NCI-H146 treated with DMSO at 0.1 percent for 48 hours (cell line): ENCODE results near the gene TCEA2.

ENCODE experiments used
- DNase-seq: peaks from one replicate; lab custom pipeline; 2025; ENCODE audit not compliant: unreplicated experiment; lab: John Stamatoyannopoulos, UW

TCEA2 gene

DNA sequence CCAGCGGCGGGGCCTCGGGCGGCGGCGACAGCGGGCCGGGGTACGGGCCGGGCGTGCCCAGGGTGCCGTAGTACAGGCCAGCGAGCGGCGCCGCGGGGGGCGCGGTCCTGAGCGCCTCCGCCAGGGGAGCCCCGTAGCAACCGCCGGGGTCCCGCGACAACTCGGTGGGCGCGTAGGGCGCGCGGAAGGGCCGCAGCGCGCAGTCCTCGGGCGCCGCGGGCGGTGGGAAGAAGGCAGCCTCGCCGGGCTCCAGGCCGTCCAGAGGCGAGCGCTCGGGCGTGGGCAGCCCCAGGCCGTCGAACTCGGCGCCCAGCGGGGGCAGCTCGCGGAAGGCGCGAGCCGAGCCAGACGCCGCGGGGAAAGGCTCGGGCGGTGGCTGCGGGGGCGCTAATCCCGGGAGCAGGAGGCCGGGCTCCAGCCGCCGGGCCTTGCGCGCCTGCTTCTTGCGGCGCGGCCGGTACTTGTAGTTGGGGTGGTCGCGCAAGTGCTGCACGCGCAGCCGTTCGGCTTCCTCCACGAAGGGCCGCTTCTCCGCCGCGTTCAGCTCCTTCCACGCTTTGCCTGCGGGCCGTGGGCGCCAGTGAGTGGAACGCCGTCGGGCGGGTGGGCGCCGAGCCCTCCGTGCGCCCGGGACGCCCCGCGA lies 14.5 kb upstream of the TCEA2 start:
- no peak for DNase-seq

DNA sequence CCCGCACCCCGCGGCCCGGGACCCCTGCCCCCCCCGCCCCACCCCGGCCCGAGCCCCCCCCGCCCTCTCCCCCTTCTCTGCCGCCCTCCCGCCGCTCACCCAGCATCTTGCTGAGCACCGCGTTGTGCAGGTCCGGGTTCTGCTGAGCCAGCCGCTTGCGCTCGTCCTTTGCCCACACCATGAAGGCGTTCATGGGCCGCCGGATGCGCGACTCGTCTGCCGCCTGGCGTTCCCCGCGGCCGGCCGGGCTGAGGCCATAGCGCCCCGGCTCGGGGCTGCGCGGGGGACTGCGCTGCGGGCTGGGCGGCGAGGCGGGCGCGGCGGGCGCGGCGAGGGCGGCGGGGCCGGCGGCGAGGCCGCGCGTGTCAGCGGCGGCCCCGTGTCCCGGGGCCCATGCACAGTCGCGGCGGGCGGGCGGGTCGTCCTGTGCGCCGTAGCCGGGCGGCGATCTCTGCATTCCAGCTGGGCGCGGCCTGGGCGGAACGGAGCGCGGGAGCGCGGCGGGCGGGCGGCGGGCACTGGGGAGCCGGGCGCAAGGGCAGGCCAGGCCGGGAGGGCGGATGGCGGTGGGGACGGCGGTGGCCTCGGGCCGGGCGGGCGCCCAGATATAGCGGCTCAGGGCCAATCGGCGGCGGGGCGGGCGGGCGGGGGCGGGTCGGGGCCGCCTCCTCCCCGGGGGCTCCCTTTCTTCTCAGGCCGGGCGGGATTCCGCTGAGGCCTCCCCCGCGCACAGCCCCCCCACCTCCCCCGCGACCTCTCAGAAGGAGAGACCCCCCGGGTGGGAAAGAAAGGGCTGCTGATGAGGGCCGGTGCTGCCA lies 13.7 kb upstream of the TCEA2 start, which contains the start of gene SOX18:
Gene SOX18 (minus strand): TSS at position 580 of the 818 bp plus-strand sequence. CDS start 123 bp downstream, at position 457.
- no peak for DNase-seq

DNA sequence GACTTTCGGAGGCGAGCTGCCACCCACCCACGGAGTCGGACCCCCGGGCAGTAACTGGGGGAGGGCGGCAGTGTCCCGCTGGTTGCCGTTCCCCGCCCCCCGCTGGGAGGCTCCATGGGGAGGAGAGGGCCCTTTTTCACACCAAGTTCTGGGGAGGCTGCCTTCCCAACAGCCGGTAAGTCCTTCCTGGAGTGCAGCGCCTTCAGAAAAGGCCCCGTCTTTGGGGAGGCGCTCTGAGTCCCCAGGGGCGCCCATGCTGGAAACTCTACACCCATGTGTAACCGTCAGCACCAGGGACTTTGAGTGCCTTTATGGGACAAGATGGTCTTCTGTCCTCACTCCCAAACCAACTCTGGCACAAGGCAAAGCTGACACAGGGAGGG lies 13.1 kb upstream of the TCEA2 start:
- no peak for DNase-seq

DNA sequence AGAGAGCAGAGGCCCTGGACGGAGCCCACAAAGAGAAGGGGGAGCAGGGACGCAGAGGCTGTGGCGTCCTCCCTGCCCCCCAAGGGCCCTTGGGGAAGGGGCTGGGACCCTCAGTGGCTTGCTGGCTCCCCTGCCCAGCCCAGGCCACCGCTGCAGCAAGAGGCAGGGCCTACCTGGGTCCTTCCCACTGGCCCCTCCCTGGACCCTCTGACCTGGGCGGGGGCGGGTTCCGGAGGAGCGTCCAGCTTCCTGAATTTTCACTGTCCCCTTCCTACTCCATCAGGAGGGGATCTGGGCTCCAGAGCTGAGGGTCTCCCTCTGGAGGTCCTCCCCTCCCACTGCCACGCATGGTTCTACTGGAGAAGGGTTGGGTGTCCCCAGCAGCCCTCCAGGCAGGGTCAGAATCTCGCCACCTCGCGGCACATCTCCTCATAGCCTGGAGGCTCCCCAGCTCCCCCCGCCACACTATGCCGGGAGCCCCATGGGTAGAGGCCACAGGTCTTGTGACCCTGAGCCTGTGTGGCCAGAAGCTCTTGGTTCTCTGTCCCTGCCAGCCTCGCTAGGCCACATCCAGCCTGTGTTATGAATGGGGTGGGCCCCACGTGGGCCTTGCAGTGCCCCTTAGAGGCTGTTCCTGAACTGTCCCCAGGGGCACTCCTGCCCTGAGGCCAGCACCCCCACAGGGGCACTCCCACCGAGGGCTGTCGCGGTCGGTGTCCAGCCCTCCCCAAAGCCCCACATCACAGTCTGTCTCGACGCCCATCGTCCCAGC lies 12.6 kb upstream of the TCEA2 start:
- no peak for DNase-seq

DNA sequence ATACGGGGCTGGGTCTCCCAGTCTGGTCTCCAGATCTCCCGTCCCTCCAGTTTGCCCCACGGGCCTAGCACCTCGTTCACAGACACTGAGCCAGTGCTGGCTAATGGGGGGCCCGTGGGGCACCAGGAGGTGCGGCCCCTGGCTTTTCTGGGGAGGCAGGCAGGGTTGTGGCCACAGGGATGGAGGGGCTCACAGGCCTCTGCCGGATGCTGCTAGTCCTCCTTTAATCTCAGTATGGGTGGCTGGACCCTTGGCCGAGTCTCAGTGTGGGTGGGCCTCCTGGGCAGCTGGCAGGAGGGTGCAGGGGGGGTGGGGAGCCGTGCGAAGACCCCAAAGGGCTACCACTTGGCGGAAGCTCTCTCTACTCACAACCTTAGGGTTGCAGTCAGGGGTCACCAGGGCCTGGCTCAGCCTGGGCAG lies 12.0 kb upstream of the TCEA2 start:
- no peak for DNase-seq

DNA sequence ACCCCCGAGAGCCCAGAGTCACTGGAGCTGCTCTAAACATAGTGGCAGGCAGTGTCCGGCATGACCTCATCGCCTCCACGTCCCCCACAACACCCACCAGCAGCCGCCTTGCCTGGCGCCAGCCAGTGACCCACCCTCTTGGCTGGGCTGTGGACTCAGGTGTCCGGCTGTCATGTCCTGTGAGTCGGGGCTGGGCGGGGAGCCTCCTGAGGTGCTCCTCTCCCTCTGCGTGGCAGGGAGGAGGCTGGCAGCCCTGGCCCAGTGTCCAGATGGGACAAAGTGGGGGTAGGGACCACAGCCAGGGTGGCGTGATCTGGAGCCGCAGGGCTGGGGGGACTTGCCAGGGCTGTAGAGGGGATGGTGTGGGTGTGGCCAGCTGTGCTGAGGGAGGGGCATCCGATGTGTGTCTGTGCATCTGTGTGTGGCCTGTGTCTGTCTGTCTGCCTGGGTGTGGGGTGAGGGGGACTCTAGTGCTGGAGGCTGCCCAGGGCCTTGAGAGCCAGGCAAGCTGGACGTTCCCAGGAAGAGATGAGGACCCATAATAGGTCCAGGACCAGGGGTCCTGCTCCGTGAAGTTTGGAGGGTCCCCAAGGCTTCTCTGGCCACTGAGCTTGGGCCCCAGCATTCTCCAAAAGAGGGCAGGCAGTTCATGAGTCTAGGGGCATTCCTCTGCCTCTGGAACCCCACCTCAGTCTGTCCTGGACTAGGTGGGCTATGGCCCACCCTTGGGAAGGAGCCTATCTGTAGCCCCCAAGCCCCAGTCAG lies 11.3 kb upstream of the TCEA2 start:
- DNase-seq, result no peak

DNA sequence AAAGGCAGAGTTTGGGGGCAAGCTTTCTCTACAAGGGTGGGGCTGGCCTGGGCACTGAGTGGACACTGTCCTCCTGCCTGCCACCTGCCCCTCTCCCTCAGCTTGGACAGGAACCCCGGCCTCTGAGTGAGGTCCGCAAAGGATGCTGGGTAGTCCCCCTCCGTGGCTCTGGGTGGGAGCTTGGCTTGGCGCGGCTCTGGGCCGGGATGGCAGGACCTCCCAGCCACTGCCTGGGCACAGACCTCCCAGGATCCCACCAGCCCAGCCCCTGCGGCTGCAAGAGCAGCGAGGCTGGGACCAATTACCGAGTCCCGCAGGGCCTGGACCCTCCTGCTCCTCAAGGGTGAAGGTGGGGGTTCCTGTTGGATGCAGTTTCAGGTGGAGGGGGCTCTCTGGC lies 10.7 kb upstream of the TCEA2 start:
- DNase-seq, result no peak

DNA sequence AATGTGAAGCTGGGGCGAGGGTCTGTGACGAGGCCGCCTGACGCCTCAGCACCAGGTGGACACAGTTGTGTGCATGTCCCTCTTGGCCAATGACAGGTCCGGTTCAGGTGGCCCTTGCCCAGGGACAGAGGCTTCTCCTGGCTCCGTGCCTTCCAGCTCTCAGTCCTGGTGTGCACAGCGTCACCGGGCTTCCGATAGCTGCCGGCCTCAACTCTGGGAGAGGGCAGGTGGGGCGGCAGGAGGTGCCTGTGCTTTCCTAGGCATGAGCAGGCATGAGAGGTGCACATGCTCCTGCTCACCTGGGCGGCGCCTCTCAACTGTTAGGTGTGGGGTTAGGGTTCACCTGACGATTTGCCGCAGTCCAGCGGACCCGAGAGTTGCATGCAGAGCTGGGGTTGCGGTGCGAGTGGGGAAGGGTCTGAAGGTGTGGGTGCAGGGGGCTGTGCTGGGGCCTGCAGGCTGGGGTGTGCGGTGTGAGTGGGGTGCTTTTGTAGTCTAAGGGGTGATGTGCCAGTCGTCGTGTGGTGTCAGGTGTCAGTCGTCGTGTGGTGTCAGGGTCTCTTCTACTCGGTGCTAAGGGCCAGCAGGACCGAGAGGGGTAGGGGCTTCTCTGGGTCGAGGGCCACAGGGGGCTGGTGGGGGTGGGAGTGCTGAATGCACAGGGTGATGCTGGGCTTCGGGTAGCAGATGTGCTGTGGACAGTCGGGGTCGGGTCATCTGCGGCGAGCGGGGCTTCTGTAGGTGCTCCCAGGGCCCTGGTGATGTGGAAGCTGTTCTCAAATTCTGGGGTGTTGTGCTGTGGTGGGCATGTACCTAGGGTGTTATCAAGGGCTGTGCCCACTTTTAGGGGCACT lies 9.8 kb upstream of the TCEA2 start:
- DNase-seq, result no peak

DNA sequence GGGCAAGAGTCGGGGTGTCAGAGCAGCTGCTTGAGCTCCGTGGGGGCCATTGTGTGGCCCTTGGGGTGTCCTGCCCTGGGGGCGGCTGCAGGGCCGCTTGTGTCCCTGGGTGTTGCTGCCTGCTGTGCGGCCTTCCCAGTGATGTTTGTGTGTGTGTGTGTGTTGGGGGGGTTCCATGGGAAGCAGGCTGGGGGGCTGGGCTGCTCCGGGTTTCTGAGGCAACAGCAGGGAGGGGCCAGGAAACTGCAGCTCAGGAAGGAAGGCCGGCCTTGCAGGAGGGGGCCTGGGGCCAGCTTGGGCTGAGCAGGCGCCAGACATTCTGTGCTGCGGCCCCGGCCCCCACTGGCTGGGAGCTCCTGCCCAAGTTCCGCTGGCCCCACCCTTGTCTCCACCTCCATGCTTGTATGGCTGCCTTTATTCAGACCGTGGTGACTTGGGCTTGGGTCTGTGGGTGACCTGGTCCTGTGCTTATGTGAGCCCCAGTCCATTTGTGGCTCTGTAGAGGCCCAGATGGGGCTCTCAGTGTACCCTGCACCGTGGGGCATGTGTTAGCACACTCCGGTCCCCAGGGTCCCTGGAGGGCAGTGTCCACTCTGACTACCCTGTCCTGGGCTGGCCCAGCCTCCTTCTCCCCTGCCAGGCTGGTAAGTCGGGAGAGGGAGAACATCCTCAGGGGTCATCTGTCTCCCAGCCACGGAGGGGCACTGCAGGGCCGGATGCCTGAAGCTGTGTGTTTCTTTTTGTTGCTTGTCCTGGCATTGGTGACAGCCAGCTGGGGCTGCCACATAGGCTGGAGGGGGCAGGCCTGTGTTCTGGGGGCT lies 8.9 kb upstream of the TCEA2 start:
- DNase-seq, result no peak

DNA sequence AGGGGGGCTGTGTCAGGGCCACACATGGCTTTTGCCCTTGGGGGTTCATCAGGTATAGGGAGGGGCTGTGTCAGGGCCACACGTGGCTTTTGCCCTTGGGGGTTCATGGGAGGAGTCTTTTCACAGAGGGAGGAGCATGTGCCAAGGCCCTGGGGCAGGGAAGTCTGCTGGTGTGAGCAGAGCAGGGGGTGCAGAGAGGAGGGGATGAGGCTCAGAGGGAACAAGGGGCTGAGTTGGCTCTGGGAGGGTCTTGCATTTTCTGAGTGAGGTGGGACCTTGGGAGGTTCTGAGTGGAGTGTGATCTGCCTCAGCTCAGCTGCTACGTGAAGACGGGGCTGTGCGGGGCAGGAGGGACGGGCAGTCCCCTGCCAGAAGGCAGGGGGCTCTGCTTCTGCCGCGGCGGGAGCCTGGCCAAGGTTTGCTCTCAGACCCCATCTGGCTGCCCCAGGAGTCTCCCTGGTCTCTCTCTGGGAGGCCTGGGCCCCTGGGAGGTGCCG lies 7.6 kb upstream of the TCEA2 start:
- DNase-seq, result no peak

DNA sequence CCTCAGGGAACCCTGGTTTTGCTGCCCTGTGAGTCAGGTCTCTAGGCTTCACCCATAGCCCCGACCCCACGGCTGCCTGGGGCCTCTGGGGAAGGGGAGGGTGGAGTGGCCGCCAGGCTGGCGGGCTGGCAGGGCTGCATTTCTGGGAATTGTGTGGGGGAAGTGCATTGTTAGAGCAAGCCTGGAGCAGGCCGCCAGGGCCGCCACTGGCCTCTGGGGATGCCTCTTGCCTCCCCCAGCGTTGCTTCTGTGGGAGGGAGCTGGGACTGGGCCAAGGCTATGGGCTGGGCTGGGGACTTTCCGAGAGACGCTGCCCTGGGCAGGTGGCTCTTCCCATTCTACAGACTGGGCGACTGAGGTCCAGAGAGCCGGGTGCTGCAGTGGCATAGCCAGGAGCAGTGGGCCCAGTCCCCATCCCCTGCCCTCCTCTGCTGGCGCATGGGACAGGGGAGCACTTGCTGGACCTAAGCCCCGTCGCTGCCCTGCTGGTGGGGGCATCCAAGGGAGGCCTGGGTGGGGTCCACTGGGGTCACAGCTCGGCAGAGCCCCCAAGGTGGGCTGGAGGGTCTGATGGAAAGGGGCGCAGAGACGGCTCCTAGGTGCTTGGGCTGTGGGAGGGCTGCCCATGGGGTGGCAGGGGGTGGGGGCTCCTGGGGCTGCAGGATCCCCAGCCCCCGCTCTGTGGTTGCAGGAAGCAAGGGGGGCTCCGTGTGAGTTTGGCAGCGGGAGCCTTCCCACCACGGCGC lies 6.9 kb upstream of the TCEA2 start:
- DNase-seq, result no peak

DNA sequence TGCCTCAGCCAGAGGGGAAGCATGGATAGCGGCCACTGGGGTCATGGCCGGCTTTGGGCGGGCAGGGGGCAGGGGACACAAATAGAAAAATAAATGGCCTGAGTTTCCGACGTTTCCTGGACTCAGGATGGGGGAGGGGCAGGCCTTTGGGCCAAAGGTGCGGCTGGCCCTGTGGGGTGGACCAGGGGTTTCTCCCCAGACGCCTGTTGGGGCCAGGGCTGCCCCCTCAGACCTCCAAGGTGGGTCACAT lies 6.4 kb upstream of the TCEA2 start:
- DNase-seq, result no peak

DNA sequence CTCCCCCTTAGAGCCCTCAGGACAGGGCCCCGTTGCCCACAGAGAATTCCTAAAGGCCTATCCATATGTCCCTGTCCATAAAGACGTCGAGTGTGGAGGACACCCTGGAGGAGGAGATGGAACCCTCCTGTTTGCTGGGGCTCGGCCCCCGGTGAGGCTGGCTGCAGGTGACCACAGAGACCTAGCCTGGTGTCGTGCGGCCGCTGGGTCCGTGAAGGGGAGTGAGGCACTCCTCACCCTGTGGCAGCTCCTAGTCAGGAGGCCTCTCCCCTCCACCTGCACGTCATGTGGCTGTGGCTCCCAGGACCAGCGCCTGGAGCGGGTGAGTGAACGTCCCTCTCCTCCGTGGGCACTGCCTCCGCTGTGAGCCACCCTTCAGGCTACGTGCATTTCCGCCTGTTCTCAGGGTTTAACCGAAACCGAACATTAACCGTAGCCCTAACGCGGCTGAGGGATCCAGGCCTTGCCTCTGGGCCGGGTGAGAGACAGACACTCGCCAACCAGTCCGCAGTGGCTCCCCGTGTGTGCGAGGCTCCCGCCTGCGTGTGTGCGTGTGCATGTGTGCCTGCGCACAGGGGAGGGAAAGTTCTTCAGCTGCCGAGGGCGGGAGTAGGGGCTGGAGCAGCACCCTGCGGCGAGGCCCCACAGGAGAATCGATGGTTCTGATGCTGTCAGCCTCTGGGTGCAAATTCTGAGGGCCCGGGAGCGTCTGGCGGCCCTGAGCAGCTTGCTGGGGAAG lies 5.9 kb upstream of the TCEA2 start:
- DNase-seq, result no peak

DNA sequence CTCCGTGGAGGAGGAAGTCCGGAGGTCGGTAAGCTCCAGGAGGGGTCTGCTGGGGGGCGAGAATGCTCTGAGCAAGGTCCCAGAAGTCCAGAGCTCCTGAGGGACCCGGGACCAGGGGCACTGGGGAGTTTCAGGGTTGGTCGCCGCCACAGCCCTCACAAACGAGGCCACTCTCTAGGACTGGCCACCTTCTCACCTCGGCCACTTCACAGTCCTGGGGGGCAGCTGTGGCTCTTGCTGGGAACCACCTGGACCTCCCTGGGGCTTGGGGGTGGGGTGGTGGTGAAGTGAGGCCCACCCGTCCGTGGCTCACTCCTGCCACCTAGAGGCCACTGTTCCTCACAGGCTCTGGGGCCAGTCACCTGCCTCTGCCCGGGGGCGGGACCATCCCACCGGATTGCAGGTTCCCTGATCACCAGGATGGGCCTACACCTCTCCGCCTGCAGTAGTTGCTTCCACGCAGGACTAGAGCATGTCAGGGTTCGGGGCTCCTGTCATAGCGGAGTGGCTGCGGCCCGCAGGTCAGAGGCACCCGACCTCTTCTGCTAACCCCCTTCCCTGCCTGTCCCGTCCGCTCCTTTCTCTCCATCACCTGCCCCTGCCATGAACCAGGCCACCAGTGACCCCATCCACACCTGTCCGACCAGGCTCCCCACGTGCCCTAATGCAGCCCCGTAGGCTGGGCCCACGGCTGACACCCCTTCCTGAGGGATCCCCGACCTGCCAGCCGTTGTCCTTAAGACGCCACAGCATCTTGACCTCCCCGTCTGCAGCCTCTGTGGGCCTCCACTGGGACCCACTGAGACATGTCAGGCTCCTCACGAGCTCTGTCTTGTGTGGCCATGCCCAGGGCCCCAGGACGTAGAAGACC lies 5.1 kb upstream of the TCEA2 start:
- peak; percentile 50 for DNase-seq

DNA sequence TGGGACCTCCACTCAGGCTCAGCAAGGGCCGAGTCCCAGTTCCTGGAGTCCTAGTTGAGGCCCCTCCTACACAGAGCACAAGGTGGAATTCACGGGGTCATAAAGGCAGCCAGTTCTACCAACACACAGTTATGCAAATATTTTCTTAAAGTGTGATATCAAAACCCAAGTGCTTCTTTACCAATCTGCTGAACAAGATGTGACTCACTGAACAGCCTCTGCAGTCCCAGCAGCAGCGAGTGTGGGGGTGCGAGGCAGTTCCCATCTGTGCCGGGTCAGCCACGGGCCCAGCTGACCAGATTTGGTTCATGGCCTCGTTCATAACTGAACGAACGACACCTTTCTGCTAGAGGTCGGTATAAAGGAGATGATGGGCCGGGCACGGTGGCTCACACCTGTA lies 4.5 kb upstream of the TCEA2 start:
- no peak for DNase-seq

DNA sequence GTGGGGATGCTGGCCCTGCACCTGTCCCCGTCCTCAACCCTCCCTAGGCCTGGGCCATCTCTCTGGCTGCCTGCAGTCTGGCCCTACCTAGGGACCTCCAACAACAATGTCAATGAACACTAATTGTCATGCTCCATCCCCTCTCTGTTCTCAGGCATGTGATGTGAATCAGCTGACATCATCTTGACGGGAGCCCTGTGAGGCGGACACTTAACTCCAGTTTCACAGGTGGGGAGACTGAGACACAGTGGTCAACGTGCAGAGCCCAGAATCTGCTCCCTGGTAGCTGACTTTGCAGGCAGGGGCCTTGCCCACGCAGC lies 762 bp upstream of the TCEA2 start:
- DNase-seq, result no peak

DNA sequence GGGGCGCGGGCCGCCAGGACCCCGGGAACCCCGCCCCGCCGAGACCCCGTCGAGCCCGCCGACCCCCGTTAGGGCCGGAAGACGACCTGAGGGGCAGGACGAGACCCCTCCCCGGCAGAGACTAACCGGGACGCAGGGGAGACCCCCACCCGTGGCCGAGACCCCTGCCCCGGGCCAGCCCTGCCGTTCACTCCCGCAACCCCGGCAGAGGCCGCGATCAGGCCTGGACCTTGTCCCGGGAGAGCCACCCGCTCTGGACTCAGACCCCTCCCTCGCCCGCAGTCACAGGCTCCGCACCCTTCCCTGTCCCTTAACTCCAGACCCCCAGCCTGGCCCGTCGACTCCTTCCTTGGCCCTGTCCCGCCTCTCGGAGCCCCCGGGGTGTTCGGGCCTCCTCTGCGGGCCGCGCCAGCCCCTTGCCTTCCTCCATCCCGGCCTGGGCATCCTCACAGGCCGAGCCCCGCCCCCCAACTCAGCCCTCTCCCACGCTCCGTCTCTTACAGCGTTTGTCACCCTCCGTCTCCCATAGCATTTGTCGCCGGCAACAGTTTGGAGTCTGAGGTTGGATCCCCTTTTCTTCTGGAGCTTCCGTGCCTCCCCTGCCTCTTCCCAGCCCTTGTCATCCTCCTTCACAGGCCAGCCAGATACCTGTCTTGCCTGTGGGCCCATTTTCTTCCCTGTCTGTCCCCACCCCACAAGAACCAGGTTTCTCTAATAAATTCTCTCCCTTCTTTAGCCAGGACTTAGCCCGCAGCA lies 569 bp downstream of the TCEA2 start:
- DNase-seq, result no peak
